ENCODE measurements around the gene IBTK.

Gene IBTK

GRCh38 chr6:82237013-82237412 lies 10.5 kb downstream of the IBTK start (continued):
- no peak for TF ChIP-seq TSHZ2 (CRISPR knock-in tag; IDR thresholded peaks at IDR 0.05)
- no peak for TF ChIP-seq OSR1 (CRISPR knock-in tag; IDR thresholded peaks at IDR 0.05)
- TF ChIP-seq SNAI2 (CRISPR knock-in tag; IDR thresholded peaks at IDR 0.05) = no peak

- no peak for TF ChIP-seq BACH2 (CRISPR knock-in tag; IDR thresholded peaks at IDR 0.05; ENCODE audit: borderline replicate concordance)
- TF ChIP-seq ZNF70 (CRISPR knock-in tag; IDR thresholded peaks at IDR 0.05) = no peak
- TF ChIP-seq SNAI2 (CRISPR knock-in tag; IDR thresholded peaks at IDR 0.05) = no peak
- no peak for TF ChIP-seq ESRRG (CRISPR knock-in tag; IDR thresholded peaks at IDR 0.05)
- TF ChIP-seq CSRNP3 (CRISPR knock-in tag; IDR thresholded peaks at IDR 0.05) = no peak
- no peak for TF ChIP-seq TCF4 (CRISPR knock-in tag; IDR thresholded peaks at IDR 0.05; ENCODE audit: borderline replicate concordance)
- TF ChIP-seq TSHZ2 (CRISPR knock-in tag; IDR thresholded peaks at IDR 0.05) = no peak
- TF ChIP-seq ZC3H10 (CRISPR knock-in tag; IDR thresholded peaks at IDR 0.05) = no peak
- TF ChIP-seq ISL1 (CRISPR knock-in tag; IDR thresholded peaks at IDR 0.05) = no peak
- TF ChIP-seq ZFP3 (CRISPR knock-in tag; IDR thresholded peaks at IDR 0.05) = no peak
- no peak for TF ChIP-seq OSR1 (CRISPR knock-in tag; IDR thresholded peaks at IDR 0.05)
- no peak for TF ChIP-seq TOX (CRISPR knock-in tag; IDR thresholded peaks at IDR 0.05; ENCODE audit: borderline replicate concordance)
- ATAC-seq = no peak
Measured at GRCh38 chr6:82227770-82228169, 19.8 kb downstream of the IBTK start.

- TF ChIP-seq ZNF70 (CRISPR knock-in tag; IDR thresholded peaks at IDR 0.05) = no peak
- TF ChIP-seq ZNF565 (CRISPR knock-in tag; conservative IDR thresholded peaks at IDR 0.05; ENCODE audit: low read depth) = no peak
- no peak for TF ChIP-seq SNAI2 (CRISPR knock-in tag; IDR thresholded peaks at IDR 0.05)
- TF ChIP-seq ARNTL (CRISPR knock-in tag; IDR thresholded peaks at IDR 0.05; ENCODE audit: borderline replicate concordance, low read depth) = no peak
- no peak for TF ChIP-seq OSR1 (CRISPR knock-in tag; IDR thresholded peaks at IDR 0.05)
- no peak for TF ChIP-seq TOX (CRISPR knock-in tag; IDR thresholded peaks at IDR 0.05; ENCODE audit: borderline replicate concordance)
- no peak for TF ChIP-seq ZFP3 (CRISPR knock-in tag; IDR thresholded peaks at IDR 0.05)
- TF ChIP-seq CSDC2 (CRISPR knock-in tag; IDR thresholded peaks at IDR 0.05) = no peak
- TF ChIP-seq ZNF8 (CRISPR knock-in tag; IDR thresholded peaks at IDR 0.05) = no peak
- TF ChIP-seq RARB (CRISPR knock-in tag; IDR thresholded peaks at IDR 0.05) = no peak
- no peak for TF ChIP-seq POU6F1 (CRISPR knock-in tag; IDR thresholded peaks at IDR 0.05; ENCODE audit: borderline replicate concordance, low read depth)
- TF ChIP-seq ESRRG (CRISPR knock-in tag; IDR thresholded peaks at IDR 0.05) = no peak
- no peak for TF ChIP-seq ISL1 (CRISPR knock-in tag; IDR thresholded peaks at IDR 0.05)
- no peak for TF ChIP-seq BACH2 (CRISPR knock-in tag; IDR thresholded peaks at IDR 0.05; ENCODE audit: borderline replicate concordance)
- TF ChIP-seq GLIS3 (CRISPR knock-in tag; IDR thresholded peaks at IDR 0.05) = no peak
- no peak for TF ChIP-seq PPARA (CRISPR knock-in tag; IDR thresholded peaks at IDR 0.05; ENCODE audit: borderline replicate concordance)
- TF ChIP-seq CSRNP3 (CRISPR knock-in tag; IDR thresholded peaks at IDR 0.05) = no peak
- ATAC-seq = no peak
Measured at GRCh38 chr6:82220167-82220566, 27.4 kb downstream of the IBTK start.

All from SK-N-SH treated with all-trans-retinoic acid at 6 μM for 48 hours (cell line).